ENCODE measurements around the gene TEDC1. TPM values are rescaled to one million over a fixed set of nuclear protein-coding genes. Genes with fewer than 3 reads are reported as not detected.

Gene TEDC1
- polyA plus RNA-seq, 1 donor: 5.1 TPM

DNA sequence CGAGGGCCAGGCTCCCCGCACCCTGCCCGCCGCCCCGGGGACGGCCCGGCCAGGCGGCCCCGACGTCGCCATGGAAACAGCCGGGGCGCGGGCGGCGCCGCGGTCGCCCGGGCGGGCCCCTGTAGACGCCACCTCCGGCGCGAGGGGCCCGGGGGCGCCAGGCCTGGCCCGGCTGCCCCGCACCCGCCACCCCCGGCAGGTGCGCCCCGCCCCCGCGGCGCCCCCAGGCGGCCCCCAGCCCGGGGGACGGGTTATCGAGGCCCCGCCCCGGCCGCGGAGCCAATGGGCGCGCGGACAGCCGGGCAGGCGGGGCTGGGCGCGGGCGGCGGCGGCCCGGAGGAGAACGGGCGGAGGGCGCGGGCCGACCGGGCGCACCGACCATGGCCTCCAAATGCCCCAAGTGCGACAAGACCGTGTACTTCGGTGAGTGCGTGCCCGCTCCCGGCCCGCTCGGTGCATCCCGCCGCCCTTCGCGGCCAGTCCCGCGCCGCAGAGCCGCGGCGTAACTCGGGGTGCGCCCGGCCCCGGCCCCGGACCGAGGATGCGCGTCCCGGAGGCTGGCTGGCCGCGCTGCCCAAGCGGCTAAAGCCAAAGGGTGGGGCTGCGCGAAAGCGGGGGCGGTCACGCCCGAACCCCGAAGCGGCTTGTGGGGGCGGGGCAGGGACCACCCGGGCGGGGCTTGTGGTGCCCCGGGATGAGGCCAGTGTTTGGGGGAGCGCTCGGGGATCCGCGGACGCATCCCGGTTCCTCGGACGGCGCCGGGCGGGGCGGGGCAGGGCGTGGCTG lies 16.4 kb upstream of the TEDC1 start, which contains the start of gene CRIP2:
Gene CRIP2 (plus strand): TSS at position 339 of the 786 bp plus-strand sequence. CDS start 42 bp downstream, at position 381.
- DNase-seq: no peak

GRCh38 chr14:105475269-105476096 lies 15.6 kb upstream of the TEDC1 start:
- DNase-seq: no peak

GRCh38 chr14:105476097-105476830 lies 14.8 kb upstream of the TEDC1 start:
- DNase-seq: no peak

DNA sequence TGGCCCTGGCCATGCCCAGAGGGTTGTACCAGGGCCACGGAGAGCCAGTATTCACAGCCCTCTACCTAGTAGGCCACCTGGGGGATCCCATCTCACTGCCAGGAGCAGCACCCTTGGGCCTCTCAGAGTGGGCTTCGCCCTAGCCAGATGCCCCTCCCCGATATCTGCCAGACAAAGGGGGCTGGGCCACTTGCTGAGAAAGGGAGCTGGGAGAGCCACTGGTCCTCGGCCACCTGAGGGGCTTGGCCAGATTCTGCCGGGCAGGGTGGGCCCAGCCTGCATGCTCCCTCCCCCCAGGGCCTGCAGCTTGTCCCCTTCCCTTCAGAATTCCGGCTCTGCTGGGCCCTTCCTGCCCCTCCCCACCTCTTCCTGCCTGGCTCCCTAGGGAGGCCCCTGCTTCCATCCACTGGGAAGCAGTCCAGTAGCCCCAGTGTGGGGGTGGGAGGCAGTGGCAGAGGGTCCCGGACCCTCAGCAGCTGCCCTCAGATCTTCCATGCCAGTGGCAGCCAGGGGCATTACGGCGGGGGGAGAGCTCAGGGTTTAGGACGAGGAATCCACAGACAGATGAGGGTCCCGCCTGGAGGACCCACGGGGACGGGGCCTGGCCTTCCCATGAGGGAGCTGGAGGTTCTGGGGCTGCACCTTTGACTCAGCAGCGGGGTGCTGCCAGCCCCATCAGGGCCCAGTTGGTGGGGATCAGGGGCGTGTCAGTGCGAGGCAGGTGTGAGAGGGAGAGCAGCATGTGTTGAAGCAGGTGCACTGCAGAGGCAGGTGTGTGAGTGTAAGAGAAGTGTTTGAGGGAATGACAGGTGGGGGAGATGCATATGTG lies 14.0 kb upstream of the TEDC1 start:
- no peak for DNase-seq

DNA sequence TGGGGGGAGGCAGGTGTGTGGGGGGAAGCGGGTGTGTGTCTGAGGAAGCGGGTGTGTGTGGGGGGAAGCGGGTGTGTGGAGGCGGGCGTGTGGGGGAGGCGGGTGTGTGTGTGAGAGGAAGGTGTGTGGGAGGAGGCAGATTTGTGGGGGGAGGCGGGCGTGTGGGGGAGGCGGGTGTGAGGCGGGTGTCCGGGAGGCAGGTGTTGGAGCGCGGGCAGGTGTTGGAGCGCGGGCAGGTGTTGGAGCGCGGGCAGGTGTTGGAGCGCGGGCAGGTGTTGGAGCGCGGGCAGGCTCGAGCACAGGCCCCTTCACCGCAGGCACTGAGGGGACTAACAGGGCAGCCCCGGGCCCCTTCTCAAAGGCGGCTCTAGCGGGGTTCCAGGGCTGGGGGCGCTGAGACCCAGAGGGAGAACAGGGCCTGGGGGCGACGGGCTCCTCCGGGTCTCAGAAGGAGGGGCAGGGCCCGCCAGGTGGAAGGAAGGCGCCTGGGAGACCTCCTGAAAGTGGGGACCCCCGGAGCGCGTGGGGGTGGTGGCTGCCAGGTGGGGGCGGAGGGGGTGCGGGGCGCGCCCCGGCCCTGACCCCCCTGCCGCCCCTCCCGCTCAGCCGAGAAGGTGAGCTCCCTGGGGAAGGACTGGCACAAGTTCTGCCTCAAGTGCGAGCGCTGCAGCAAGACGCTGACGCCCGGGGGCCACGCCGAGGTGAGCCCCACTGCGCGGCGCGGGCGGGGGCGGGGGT lies 13.2 kb upstream of the TEDC1 start:
- DNase-seq: no peak

- no peak for DNase-seq
Measured at GRCh38 chr14:105478398-105479251, 12.4 kb upstream of the TEDC1 start.

- DNase-seq: no peak
Measured at GRCh38 chr14:105479431-105480158, 11.5 kb upstream of the TEDC1 start.

- DNase-seq: no peak
Measured at GRCh38 chr14:105480199-105480746, 10.8 kb upstream of the TEDC1 start.

DNA sequence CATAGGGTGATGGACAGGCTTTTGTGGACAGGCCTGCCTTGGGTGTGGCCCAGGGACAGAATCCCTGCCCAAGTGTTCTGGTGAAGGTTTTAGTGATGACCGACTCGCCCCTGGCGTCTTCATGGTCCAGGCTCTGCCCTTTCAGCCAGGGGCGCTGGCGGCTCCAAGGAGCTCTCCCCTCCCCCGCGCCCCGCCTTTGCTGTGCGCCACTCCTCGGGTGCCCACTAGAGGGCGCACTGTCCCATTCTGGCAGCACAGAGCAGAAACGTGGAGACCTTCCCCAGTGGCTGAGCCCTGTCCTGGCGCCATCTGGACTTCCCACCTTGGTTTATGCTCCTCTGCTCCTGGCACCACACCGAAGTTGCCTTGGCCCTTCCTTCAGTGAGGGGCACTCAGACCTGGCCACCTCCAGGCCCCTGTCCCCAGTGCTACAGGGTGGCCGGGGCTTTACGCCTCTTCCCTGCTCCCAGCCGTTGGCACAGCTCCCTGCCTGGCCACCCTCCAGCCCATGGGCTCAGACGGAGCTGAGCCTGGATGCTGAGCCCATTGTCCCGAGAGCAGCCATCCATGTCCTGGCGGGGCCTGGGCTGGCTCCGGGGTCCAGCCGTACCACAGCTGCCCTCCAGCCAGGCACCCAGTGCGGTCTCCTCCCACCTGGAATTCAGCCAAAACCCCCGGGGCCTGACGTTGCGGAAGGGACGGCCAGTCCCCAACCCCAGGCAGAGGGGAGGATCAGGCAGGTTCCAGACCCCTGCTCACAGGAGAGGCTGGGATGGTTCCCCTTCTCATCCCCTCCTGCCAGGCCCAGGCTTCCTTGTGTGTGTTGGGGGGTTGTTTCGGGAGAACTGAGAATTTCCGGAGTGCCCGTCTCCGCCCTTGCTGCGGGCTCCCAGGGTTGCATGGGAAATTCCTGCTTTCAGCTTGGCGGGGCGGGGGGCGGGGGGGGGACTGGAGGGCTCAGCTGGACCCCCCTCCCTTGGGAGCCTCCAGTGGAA lies 9.9 kb upstream of the TEDC1 start:
- DNase-seq: peak; percentile 92

- DNase-seq: peak; percentile 94
Measured at GRCh38 chr14:105481886-105482457, 9.1 kb upstream of the TEDC1 start.

DNA sequence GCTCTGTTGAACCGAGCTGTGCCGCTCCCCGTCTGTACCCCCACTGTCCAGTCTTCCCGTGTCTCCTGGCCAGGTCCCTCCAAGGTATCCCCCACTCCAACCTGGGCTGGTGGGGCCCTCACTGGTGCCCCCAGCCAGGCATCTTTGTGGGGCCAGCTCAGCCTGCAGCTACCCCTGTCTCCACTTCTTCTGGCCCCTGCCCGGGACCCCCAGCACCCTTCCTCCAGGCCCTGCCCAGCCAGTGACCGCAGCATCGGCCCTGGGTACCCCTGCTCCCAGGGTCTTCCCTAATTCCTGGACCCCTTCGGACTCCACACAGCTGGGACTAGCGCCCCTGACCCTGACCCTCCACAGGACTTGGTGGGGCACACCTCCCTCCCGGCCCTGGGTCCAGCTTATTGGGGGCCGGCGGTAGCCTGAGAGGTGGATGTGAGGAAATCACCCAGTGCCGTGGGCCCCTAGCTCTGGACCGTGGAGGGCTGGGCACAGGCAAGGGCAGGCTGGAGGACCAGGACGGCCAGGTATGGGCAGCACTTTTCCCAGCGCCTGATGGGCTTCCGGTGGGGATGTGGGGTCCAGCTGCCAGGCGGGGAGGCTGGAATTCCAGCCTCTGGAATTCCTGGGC lies 8.4 kb upstream of the TEDC1 start:
- no peak for DNase-seq

DNA sequence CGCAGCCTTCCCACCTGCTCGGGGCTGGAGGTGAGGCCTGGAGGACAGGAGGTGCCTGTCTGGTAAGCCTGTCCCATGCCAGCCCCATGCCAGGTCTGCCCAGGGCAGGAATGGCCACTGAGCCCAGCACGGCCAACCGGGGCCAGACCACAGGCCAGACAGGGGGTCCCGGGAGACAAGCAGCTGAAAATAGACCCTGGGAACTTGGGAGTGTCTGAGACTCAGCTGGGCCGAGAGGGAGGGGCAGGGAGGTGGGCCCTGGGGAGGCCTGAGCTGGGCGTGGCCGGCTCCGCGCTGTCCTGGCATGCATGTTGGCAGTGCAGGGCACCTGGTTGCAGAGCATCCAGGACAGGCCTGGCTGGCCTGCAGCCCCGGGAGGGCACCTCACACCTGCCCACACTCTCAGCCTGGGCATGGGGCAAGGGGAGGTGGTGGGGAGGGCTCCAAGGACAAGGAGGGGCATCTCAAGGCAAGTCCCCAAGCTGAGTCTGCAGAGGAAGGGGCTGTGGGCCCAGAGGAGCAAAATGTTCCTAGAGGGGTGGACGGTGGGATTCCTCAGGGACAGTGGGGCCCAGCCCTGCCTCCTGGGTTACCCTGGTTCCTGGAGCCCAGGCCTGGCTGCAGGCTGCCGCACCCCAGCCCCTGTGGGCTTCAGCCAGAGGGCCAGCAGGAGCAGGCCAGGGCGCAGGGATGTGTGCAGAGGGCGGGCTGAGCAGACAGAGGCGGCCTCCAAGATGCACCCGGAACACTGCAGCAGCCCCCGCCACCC lies 7.6 kb upstream of the TEDC1 start:
- DNase-seq: no peak

- no peak for DNase-seq
Measured at GRCh38 chr14:105484069-105484996, 6.7 kb upstream of the TEDC1 start.

DNA sequence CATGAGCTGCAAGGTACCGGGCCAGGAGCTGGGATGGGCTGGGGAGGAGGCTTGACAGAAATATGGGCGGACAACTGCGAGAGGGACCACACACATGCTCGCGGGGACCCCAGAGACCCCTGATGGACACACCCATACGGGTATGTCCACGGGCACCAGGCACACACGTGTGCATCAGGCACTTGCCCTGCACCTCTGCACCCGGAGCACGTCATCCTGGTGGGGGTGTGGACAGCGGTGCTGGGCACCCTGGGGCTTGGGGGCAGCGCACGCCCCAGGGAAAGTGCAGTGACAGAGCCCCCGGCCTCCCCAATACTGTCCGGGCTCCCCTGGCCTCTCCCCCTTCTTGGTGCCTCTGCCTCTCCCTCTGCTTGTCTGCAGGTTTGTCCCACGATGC lies 6.1 kb upstream of the TEDC1 start:
- no peak for DNase-seq

DNA sequence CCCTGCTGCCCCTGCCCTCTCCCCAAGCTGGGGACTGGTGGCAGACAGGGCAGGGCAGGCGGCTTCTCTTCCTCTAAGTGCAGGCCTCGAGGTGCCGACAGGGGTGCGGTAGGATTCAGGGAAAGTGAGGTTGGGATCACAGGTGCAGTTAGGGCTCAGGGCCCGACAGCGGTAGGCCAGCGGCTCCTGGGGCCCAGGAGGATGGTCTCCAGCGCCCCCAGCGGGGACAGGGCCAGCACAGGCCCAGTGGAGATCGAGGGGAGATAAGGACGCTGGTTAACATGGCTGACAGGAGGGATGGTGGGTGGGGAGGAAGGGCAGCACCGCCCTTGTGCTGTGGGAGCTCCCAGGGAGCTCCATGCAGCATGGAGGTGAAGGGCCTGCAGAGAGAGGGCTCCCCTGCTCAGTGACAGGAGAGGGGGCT lies 5.3 kb upstream of the TEDC1 start:
- DNase-seq: no peak

Measured in hindlimb muscle (tissue), 1 donor.